GM19023 (cell line): ENCODE measurements around the gene DDX4.

Source experiments
- ATAC-seq: cut with Tn5 transposase; IDR thresholded peaks from one replicate; pipeline ENCODE4 v1.9.1; 2021; ENCODE audit warnings: mild to moderate bottlenecking, moderate library complexity; ENCODE audit not compliant: unreplicated experiment

Gene DDX4

GRCh38 chr5:55820488-55820887, 82.6 kb downstream of the DDX4 start:
- ATAC-seq: no peak

GRCh38 chr5:55821731-55822512, 84.1 kb downstream of the DDX4 start:
- ATAC-seq: no peak

- no peak for ATAC-seq
These were observed 85.4 kb downstream of the DDX4 start for GRCh38 chr5:55823151-55823796.

- ATAC-seq: no peak
These were observed 92.1 kb downstream of the DDX4 start for GRCh38 chr5:55829956-55830355.

- ATAC-seq: no peak
These were observed 94.6 kb downstream of the DDX4 start for GRCh38 chr5:55832446-55832845.

- no peak for ATAC-seq
These were observed 98.3 kb downstream of the DDX4 start for GRCh38 chr5:55836191-55836590.

GRCh38 chr5:55841976-55842375, 104.1 kb downstream of the DDX4 start:
- no peak for ATAC-seq

- no peak for ATAC-seq
These were observed 110.0 kb downstream of the DDX4 start for GRCh38 chr5:55847837-55848236.

GRCh38 chr5:55848783-55849182, 110.9 kb downstream of the DDX4 start:
- ATAC-seq: no peak

GRCh38 chr5:55850839-55851674, 113.2 kb downstream of the DDX4 start, which contains the start of gene IL31RA:
Gene IL31RA (plus strand): TSS chr5:55851357. CDS start chr5:55851571, 214 bp downstream.
- no peak for ATAC-seq

- no peak for ATAC-seq
These were observed 113.8 kb downstream of the DDX4 start for GRCh38 chr5:55851675-55851979.

- ATAC-seq: no peak
These were observed 114.6 kb downstream of the DDX4 start for GRCh38 chr5:55852503-55852902.

- no peak for ATAC-seq
These were observed 115.3 kb downstream of the DDX4 start for GRCh38 chr5:55853041-55853670.

- ATAC-seq: no peak
These were observed 116.0 kb downstream of the DDX4 start for GRCh38 chr5:55853818-55854217.

GRCh38 chr5:55855509-55855908, 117.6 kb downstream of the DDX4 start:
- no peak for ATAC-seq

GRCh38 chr5:55856516-55857246, 118.8 kb downstream of the DDX4 start:
- no peak for ATAC-seq

GRCh38 chr5:55857247-55857640, 119.4 kb downstream of the DDX4 start:
- no peak for ATAC-seq

GRCh38 chr5:55858104-55858503, 120.2 kb downstream of the DDX4 start:
- ATAC-seq: no peak

- no peak for ATAC-seq
These were observed 122.4 kb downstream of the DDX4 start for GRCh38 chr5:55860288-55860687.

- no peak for ATAC-seq
These were observed 122.8 kb downstream of the DDX4 start for GRCh38 chr5:55860709-55861108.
